ENCODE measurements around the gene UBN2.
A peak's percentile ranks its signal among the peaks of the same experiment; 100 is the strongest.

Gene UBN2

GRCh38 chr7:139232377-139232717, 1.3 kb downstream of the UBN2 start:
- Histone ChIP-seq H3K4me3 (ENCODE audit: extremely low read depth, insufficient read depth, low read length, poor library complexity, severe bottlenecking) (peak overlapping the region; percentile 84), H3K36me3 (ENCODE audit: control insufficient read depth, insufficient read depth, low read length) (peaks cover 6% of the 10 kb centered on the region), H3K9me3 (ENCODE audit: control insufficient read depth, low read length) (no peaks in the 10 kb centered on the region), H3K27ac (ENCODE audit: low read depth, low read length, severe bottlenecking) (no peak overlapping the region), H3K4me1 (ENCODE audit: control insufficient read depth, insufficient read depth, low read length, poor library complexity, severe bottlenecking) (no peaks in the 10 kb centered on the region)
- 0% methylated on average over 2 to 4 of the region's 8 CpGs for WGBS, 2 experiments (ENCODE audit: insufficient coverage in 2 of 2)

- peak overlapping the region; percentile 84 for H3K4me3 ChIP-seq (ENCODE audit: extremely low read depth, insufficient read depth, low read length, poor library complexity, severe bottlenecking)
- no peak overlapping the region for H3K27ac ChIP-seq (ENCODE audit: low read depth, low read length, severe bottlenecking)
- WGBS, 2 experiments (ENCODE audit: insufficient coverage in 2 of 2) = no CpG with 5 or more reads among the region's 2 CpGs
- H3K9me3 ChIP-seq (ENCODE audit: control insufficient read depth, low read length) = no peaks in the 10 kb centered on the region
- peaks cover 12% of the 10 kb centered on the region for H3K36me3 ChIP-seq (ENCODE audit: control insufficient read depth, insufficient read depth, low read length)
- H3K4me1 ChIP-seq (ENCODE audit: control insufficient read depth, insufficient read depth, low read length, poor library complexity, severe bottlenecking) = no peaks in the 10 kb centered on the region
These were observed 1.9 kb downstream of the UBN2 start for GRCh38 chr7:139232904-139233303.

- Histone ChIP-seq H3K36me3 (ENCODE audit: control insufficient read depth, insufficient read depth, low read length) (peaks cover 53% of the 10 kb centered on the region), H3K4me1 (ENCODE audit: control insufficient read depth, insufficient read depth, low read length, poor library complexity, severe bottlenecking) (peaks cover 10% of the 10 kb centered on the region), H3K27ac (ENCODE audit: low read depth, low read length, severe bottlenecking) (no peak overlapping the region), H3K9me3 (ENCODE audit: control insufficient read depth, low read length) (no peaks in the 10 kb centered on the region), H3K4me3 (ENCODE audit: extremely low read depth, insufficient read depth, low read length, poor library complexity, severe bottlenecking) (no peak overlapping the region)
These were observed 10.2 kb downstream of the UBN2 start for GRCh38 chr7:139241258-139241657.

GRCh38 chr7:139242741-139243281, 11.8 kb downstream of the UBN2 start:
- peaks cover 10% of the 10 kb centered on the region for H3K4me1 ChIP-seq (ENCODE audit: control insufficient read depth, insufficient read depth, low read length, poor library complexity, severe bottlenecking)
- peaks cover 51% of the 10 kb centered on the region for H3K36me3 ChIP-seq (ENCODE audit: control insufficient read depth, insufficient read depth, low read length)
- no peaks in the 10 kb centered on the region for H3K9me3 ChIP-seq (ENCODE audit: control insufficient read depth, low read length)
- H3K4me3 ChIP-seq (ENCODE audit: extremely low read depth, insufficient read depth, low read length, poor library complexity, severe bottlenecking) = no peak overlapping the region
- no peak overlapping the region for H3K27ac ChIP-seq (ENCODE audit: low read depth, low read length, severe bottlenecking)
- 86% methylated on average over 1 of the region's 1 CpG; no CpG with 5 or more reads in 1 of the 2 experiments for WGBS, 2 experiments (ENCODE audit: insufficient coverage in 2 of 2)

- peaks cover 41% of the 10 kb centered on the region for H3K36me3 ChIP-seq (ENCODE audit: control insufficient read depth, insufficient read depth, low read length)
- 88 to 90% methylated on average over 1 of the region's 1 CpG for WGBS, 2 experiments (ENCODE audit: insufficient coverage in 2 of 2)
- peaks cover 10% of the 10 kb centered on the region for H3K4me1 ChIP-seq (ENCODE audit: control insufficient read depth, insufficient read depth, low read length, poor library complexity, severe bottlenecking)
- no peaks in the 10 kb centered on the region for H3K9me3 ChIP-seq (ENCODE audit: control insufficient read depth, low read length)
- no peak overlapping the region for H3K27ac ChIP-seq (ENCODE audit: low read depth, low read length, severe bottlenecking)
- H3K4me3 ChIP-seq (ENCODE audit: extremely low read depth, insufficient read depth, low read length, poor library complexity, severe bottlenecking) = no peak overlapping the region
These were observed 14.4 kb downstream of the UBN2 start for GRCh38 chr7:139245401-139245800.

GRCh38 chr7:139246494-139246893, 15.5 kb downstream of the UBN2 start:
- Histone ChIP-seq H3K27ac (ENCODE audit: low read depth, low read length, severe bottlenecking) (no peak overlapping the region), H3K4me1 (ENCODE audit: control insufficient read depth, insufficient read depth, low read length, poor library complexity, severe bottlenecking) (peaks cover 10% of the 10 kb centered on the region), H3K36me3 (ENCODE audit: control insufficient read depth, insufficient read depth, low read length) (peaks cover 50% of the 10 kb centered on the region), H3K4me3 (ENCODE audit: extremely low read depth, insufficient read depth, low read length, poor library complexity, severe bottlenecking) (no peak overlapping the region), H3K9me3 (ENCODE audit: control insufficient read depth, low read length) (no peaks in the 10 kb centered on the region)
- 90 to 100% methylated on average over 1 to 5 of the region's 5 CpGs for WGBS, 2 experiments (ENCODE audit: insufficient coverage in 2 of 2)

- peaks cover 54% of the 10 kb centered on the region for H3K36me3 ChIP-seq (ENCODE audit: control insufficient read depth, insufficient read depth, low read length)
- no peak overlapping the region for H3K4me3 ChIP-seq (ENCODE audit: extremely low read depth, insufficient read depth, low read length, poor library complexity, severe bottlenecking)
- peaks cover 10% of the 10 kb centered on the region for H3K4me1 ChIP-seq (ENCODE audit: control insufficient read depth, insufficient read depth, low read length, poor library complexity, severe bottlenecking)
- 95% methylated on average over 4 to 5 of the region's 5 CpGs for WGBS, 2 experiments (ENCODE audit: insufficient coverage in 2 of 2)
- H3K9me3 ChIP-seq (ENCODE audit: control insufficient read depth, low read length) = no peaks in the 10 kb centered on the region
- H3K27ac ChIP-seq (ENCODE audit: low read depth, low read length, severe bottlenecking) = no peak overlapping the region
These were observed 15.9 kb downstream of the UBN2 start for GRCh38 chr7:139246905-139247304.

- no peaks in the 10 kb centered on the region for H3K9me3 ChIP-seq (ENCODE audit: control insufficient read depth, low read length)
- H3K4me3 ChIP-seq (ENCODE audit: extremely low read depth, insufficient read depth, low read length, poor library complexity, severe bottlenecking) = no peak overlapping the region
- H3K4me1 ChIP-seq (ENCODE audit: control insufficient read depth, insufficient read depth, low read length, poor library complexity, severe bottlenecking) = no peaks in the 10 kb centered on the region
- WGBS, 2 experiments (ENCODE audit: insufficient coverage in 2 of 2) = 94 to 100% methylated on average over 2 of the region's 4 CpGs
- H3K27ac ChIP-seq (ENCODE audit: low read depth, low read length, severe bottlenecking) = no peak overlapping the region
- peaks cover 63% of the 10 kb centered on the region for H3K36me3 ChIP-seq (ENCODE audit: control insufficient read depth, insufficient read depth, low read length)
These were observed 18.3 kb downstream of the UBN2 start for GRCh38 chr7:139249179-139249810.

GRCh38 chr7:139252451-139252850, 21.4 kb downstream of the UBN2 start:
- Histone ChIP-seq H3K4me3 (ENCODE audit: extremely low read depth, insufficient read depth, low read length, poor library complexity, severe bottlenecking) (no peak overlapping the region), H3K4me1 (ENCODE audit: control insufficient read depth, insufficient read depth, low read length, poor library complexity, severe bottlenecking) (no peaks in the 10 kb centered on the region), H3K9me3 (ENCODE audit: control insufficient read depth, low read length) (no peaks in the 10 kb centered on the region), H3K36me3 (ENCODE audit: control insufficient read depth, insufficient read depth, low read length) (peaks cover 55% of the 10 kb centered on the region), H3K27ac (ENCODE audit: low read depth, low read length, severe bottlenecking) (no peak overlapping the region)
- WGBS, 2 experiments (ENCODE audit: insufficient coverage in 2 of 2) = no CpG with 5 or more reads among the region's 3 CpGs

GRCh38 chr7:139254281-139254680, 23.2 kb downstream of the UBN2 start:
- peaks cover 64% of the 10 kb centered on the region for H3K36me3 ChIP-seq (ENCODE audit: control insufficient read depth, insufficient read depth, low read length)
- H3K27ac ChIP-seq (ENCODE audit: low read depth, low read length, severe bottlenecking) = no peak overlapping the region
- H3K4me3 ChIP-seq (ENCODE audit: extremely low read depth, insufficient read depth, low read length, poor library complexity, severe bottlenecking) = no peak overlapping the region
- H3K9me3 ChIP-seq (ENCODE audit: control insufficient read depth, low read length) = no peaks in the 10 kb centered on the region
- WGBS, 2 experiments (ENCODE audit: insufficient coverage in 2 of 2) = 90 to 100% methylated on average over 2 to 5 of the region's 6 CpGs
- no peaks in the 10 kb centered on the region for H3K4me1 ChIP-seq (ENCODE audit: control insufficient read depth, insufficient read depth, low read length, poor library complexity, severe bottlenecking)

GRCh38 chr7:139254728-139255127, 23.7 kb downstream of the UBN2 start:
- no peaks in the 10 kb centered on the region for H3K9me3 ChIP-seq (ENCODE audit: control insufficient read depth, low read length)
- H3K27ac ChIP-seq (ENCODE audit: low read depth, low read length, severe bottlenecking) = no peak overlapping the region
- no peak overlapping the region for H3K4me3 ChIP-seq (ENCODE audit: extremely low read depth, insufficient read depth, low read length, poor library complexity, severe bottlenecking)
- no peaks in the 10 kb centered on the region for H3K4me1 ChIP-seq (ENCODE audit: control insufficient read depth, insufficient read depth, low read length, poor library complexity, severe bottlenecking)
- WGBS, 2 experiments (ENCODE audit: insufficient coverage in 2 of 2) = 96 to 100% methylated on average over 3 to 4 of the region's 4 CpGs
- peaks cover 62% of the 10 kb centered on the region for H3K36me3 ChIP-seq (ENCODE audit: control insufficient read depth, insufficient read depth, low read length)

All from mesodermal cell (in vitro differentiated cells).